ENCODE results near the gene NTF4. TPM values are rescaled to one million over a fixed set of nuclear protein-coding genes. Genes with fewer than 3 reads are reported as not detected.

The NTF4 gene
- total RNA-seq, 1 experiment from 2014 or later: 0.18 TPM

Other genes with a start within 250 kb of the NTF4 start
- gene HSD17B14, start 228.3 kb downstream of the NTF4 start, total RNA-seq (2014; rRNA removed): 15.0 and 15.4 TPM in 2 replicates
- gene PLEKHA4, start 196.2 kb downstream of the NTF4 start, total RNA-seq (2014; rRNA removed): 0.63 and 1.2 TPM in 2 replicates
- 78.0 and 105 TPM in 2 replicates for gene PPP1R15A, start 192.4 kb downstream of the NTF4 start, total RNA-seq (2014; rRNA removed)
- not detected in 2 replicates for gene TULP2, start 166.1 kb downstream of the NTF4 start, total RNA-seq (2014; rRNA removed)
- 137 and 138 TPM in 2 replicates for gene NUCB1, start 164.5 kb downstream of the NTF4 start, total RNA-seq (2014; rRNA removed)
- 1.6 and 1.8 TPM in 2 replicates for gene DHDH, start 131.1 kb downstream of the NTF4 start, total RNA-seq (2014; rRNA removed)
- gene BAX, start 109.9 kb downstream of the NTF4 start, total RNA-seq (2014; rRNA removed): 43.0 and 44.8 TPM in 2 replicates
- gene FTL, start 99.5 kb downstream of the NTF4 start, total RNA-seq (2014; rRNA removed): 1,109 and 1,250 TPM in 2 replicates
- gene GYS1, start 71.5 kb downstream of the NTF4 start, total RNA-seq (2014; rRNA removed): 38.6 and 54.0 TPM in 2 replicates
- 291 and 421 TPM in 2 replicates for gene RUVBL2, start 70.9 kb downstream of the NTF4 start, total RNA-seq (2014; rRNA removed)
- not detected in 2 replicates for gene LHB, start 47.7 kb downstream of the NTF4 start, total RNA-seq (2014; rRNA removed)
- gene CGB3, start 40.5 kb downstream of the NTF4 start, total RNA-seq (2014; rRNA removed): not detected in 2 replicates
- not detected in 2 replicates for gene CGB2, start 32.9 kb downstream of the NTF4 start, total RNA-seq (2014; rRNA removed)
- gene CGB1, start 27.9 kb downstream of the NTF4 start, total RNA-seq (2014; rRNA removed): 0.95 TPM in 1 of 2 replicates, not detected in the other
- gene CGB5, start 21.0 kb downstream of the NTF4 start, total RNA-seq (2014; rRNA removed): 0.52 TPM in 1 of 2 replicates, not detected in the other
- gene CGB8, start 15.7 kb downstream of the NTF4 start, total RNA-seq (2014; rRNA removed): 1.2 and 2.2 TPM in 2 replicates
- gene CGB7, start 7.1 kb downstream of the NTF4 start, total RNA-seq (2014; rRNA removed): 0.04 and 0.63 TPM in 2 replicates
- not detected in 2 replicates for gene KCNA7, start 7.9 kb upstream of the NTF4 start, total RNA-seq (2014; rRNA removed)
- gene SNRNP70, start 20.6 kb upstream of the NTF4 start, total RNA-seq (2014; rRNA removed): 367 and 485 TPM in 2 replicates
- gene LIN7B, start 49.6 kb upstream of the NTF4 start, total RNA-seq (2014; rRNA removed): 5.8 and 11.6 TPM in 2 replicates
- gene C19orf73, start 54.3 kb upstream of the NTF4 start, total RNA-seq (2014; rRNA removed): 0.15 TPM in 1 of 2 replicates, not detected in the other
- 56.3 and 59.0 TPM in 2 replicates for gene PPFIA3, start 54.7 kb upstream of the NTF4 start, total RNA-seq (2014; rRNA removed)
- gene HRC, start 90.6 kb upstream of the NTF4 start, total RNA-seq (2014; rRNA removed): not detected in 2 replicates
- gene TRPM4, start 93.0 kb upstream of the NTF4 start, total RNA-seq (2014; rRNA removed): 30.0 and 40.4 TPM in 2 replicates

Measured in PC-3 (cell line).